Heart right ventricle (tissue), 16 donors: ENCODE measurements around the gene KCNE4. TPM values are rescaled to one million over a fixed set of nuclear protein-coding genes. Genes with fewer than 3 reads are reported as not detected.

ENCODE experiments used
- ATAC-seq, 8 donors: fragments of 200-7000 bp; cut with Tn5 transposase; one replicate each; pipeline ENCODE4 v1.9.1; 2020; ENCODE audit warnings: mild to moderate bottlenecking in 8 of 8, moderate library complexity in 8 of 8, moderate number of reproducible peaks in 1 of 8
- DNase-seq, 2 donors: peaks; one replicate each; pipeline ENCODE4 v3.0.0-alpha.2; 2020
- H3K27ac ChIP-seq, 10 donors: fragments of 200-600 bp; sonication (generic) in 2 of 10; one replicate each; pipeline versions ENCODE4 v1.5.0 to v1.8.0; 2020 to 2022; ENCODE audit warnings: mild to moderate bottlenecking in 3 of 10
- H3K27me3 ChIP-seq, 7 donors: fragments of 200-600 bp; one replicate each; pipeline ENCODE4 v1.8.0; 2021 to 2022; ENCODE audit warnings: mild to moderate bottlenecking in 2 of 7
- H3K36me3 ChIP-seq, 9 donors: fragments of 200-600 bp; sonication (generic) in 1 of 9; one replicate each; pipeline versions ENCODE4 v1.5.0 to v1.8.0; 2020 to 2022; ENCODE audit warnings: mild to moderate bottlenecking in 2 of 9
- H3K4me1 ChIP-seq, 9 donors: fragments of 200-600 bp; sonication (generic) in 1 of 9; one replicate each; pipeline versions ENCODE4 v1.5.0 to v1.8.0; 2020 to 2022; ENCODE audit warnings: mild to moderate bottlenecking in 4 of 9
- H3K4me3 ChIP-seq, 10 donors: fragments of 200-600 bp; sonication (generic) in 2 of 10; one replicate each; pipeline versions ENCODE4 v1.5.0 to v1.8.0; 2020 to 2022; ENCODE audit warnings: mild to moderate bottlenecking in 7 of 10, moderate library complexity in 2 of 10
- H3K9me3 ChIP-seq, 11 donors: fragments of 200-600 bp in 10 of 11; sonication (generic) in 2 of 11; one replicate each; pipeline versions ENCODE4 v1.5.0 to v1.8.0; 2013 to 2022; ENCODE audit warnings: mild to moderate bottlenecking in 2 of 11, control low read depth in 1 of 11, moderate library complexity in 1 of 11
- CTCF ChIP-seq, 9 donors: fragments of 200-600 bp; sonication (generic) in 2 of 9; IDR thresholded peaks; one replicate each; pipeline versions ENCODE4 v1.5.0 to v1.8.0; 2021 to 2022; ENCODE audit warnings: antibody characterized with exemption in 9 of 9, mild to moderate bottlenecking in 5 of 9, moderate library complexity in 1 of 9
- WGBS, 2 donors: extraction: QIAGEN DNeasy Blood & Tissue Kit; methylation state at CpG; one replicate each; pipeline ENCODE4 v1.1.7; 2013; ENCODE audit warnings: inconsistent platforms in 1 of 2; 5-methylcytosine and 5-hydroxymethylcytosine counted together
- intact Hi-C, 10 donors: fragments of 100-400 bp; cut with DNase I; formaldehyde crosslinking; loops; one replicate each; pipeline versions ENCODE4 v1.11.1 to v1.14.2; 2022
- polyA plus RNA-seq, 2 donors: library from polyadenylated mRNA; stranded (reverse); fragments of 200-250 nt; gene quantifications; one replicate each; pipeline ENCODE4 v1.2.3, GENCODE V29; 2013
- total RNA-seq, 10 donors: library from RNA; stranded (reverse); fragmentation: NEBNext Ultra II Directional in 3 of 10; extraction: Animal tissue kit (Norgen Biotek cat#: 25700) in 3 of 10; gene quantifications; one replicate each; pipeline versions ENCODE4 v1.2.1 to v1.2.4, GENCODE V29; 2021 to 2023
- donor health status: Arrhythmogenic right ventricular cardiomyopathy.
- donor health status: ischemic (EF 13 %, LVEDD 7.1; RV severe dilation, severe dysfunction).
- donor health status: healthy with polysubstance abuse.
- donor health status: DM: no; HTN: yes; CAD: no.
- donor health status: DM: no; HTN: no; CAD: no.
- donor health status: ischemic (EF 25% LVEDD 6.9; RV normal size, moderate dysfunction).
- donor health status: ischemic (EF 25% LVEDD 5.7; RV mildly dilated, moderate dysfunction).
- donor health status: healthy.
- donor health status: DM: yes; HTN: yes; CAD: no.
- donor health status: Ischemic cardiomyopathy.
- donor health status: ischemic (EF 35%, LVEDD 5.7; RV mildly dilated, moderate dysfunction).
- donor health status: nonischemic (EF 11% LVEDD 7.7; RV severe dilation, severe dysfunction).
- donor health status: DM: yes; HTN: yes; CAD: no.
- donor health status: PGD.
- donor health status: ischemic (EF 29% LVEDD 5.4; RV normal size, mild dysfunction).
- donor health status: nonischemic (EF 23%, LVEDD 6.1; RV moderate dilation, normal function).

The KCNE4 gene
- total and polyA plus RNA-seq, 12 donors = 0.28 to 5.2 (median 1.4) TPM

- intact Hi-C loops = no loop called here
- no peak overlapping the region for H3K4me3 ChIP-seq
- DNase-seq (no peak), ATAC-seq (peak; percentile 62 to 80 (median 72))
- 32 to 35% methylated on average over 3 of the region's 3 CpGs for whole genome bisulfite sequencing, 2 donors
- peaks cover 0 to 9% (median 0%) of the 10 kb centered on the region in 9 donors for H3K4me1 ChIP-seq
- H3K36me3 ChIP-seq = no peaks in the 10 kb centered on the region
- peak overlapping the region in 6 of 10 donors; percentile 4 to 58 (median 8) for H3K27ac ChIP-seq
- no peaks in the 10 kb centered on the region for H3K27me3 ChIP-seq
- H3K9me3 ChIP-seq = no peaks in the 10 kb centered on the region
- no peak for TF ChIP-seq CTCF (IDR thresholded peaks at IDR 0.05)
Observed at GRCh38 chr2:223019390-223019930, 32.5 kb upstream of the KCNE4 start.

DNA sequence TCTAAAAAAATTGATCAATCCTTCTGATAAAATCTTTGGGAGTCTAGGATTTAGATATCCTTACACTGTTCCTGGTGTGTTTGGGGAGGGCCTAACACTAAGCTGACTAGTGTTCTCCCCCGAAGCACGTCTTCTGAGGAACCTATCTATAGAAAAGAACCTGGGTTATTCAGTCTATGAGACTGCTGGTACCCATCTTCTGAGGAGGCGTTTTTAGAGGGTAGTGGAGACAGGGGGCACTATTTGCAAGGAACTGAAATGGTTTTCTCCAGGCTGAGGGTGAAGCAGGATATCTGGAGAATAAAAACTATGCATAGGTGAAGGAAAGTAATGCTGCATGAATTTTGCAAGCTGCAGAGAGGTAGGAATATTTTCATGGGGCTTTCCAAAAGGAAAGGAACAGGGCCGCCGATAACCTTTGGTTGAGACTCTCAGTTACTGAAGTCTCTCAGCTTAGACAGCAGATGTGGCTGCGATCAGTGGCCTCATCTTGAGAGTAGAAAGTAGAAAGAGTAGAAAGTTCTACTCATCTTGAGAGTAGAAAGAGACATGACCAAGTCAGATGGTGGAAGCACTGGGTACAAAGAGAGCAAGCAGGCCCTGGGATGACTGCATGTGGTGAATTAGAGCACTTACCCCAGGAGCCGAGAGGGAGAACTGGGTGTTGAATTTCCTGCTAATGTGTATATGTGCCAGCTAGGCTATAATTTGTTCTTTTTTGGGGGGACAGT lies 31.8 kb upstream of the KCNE4 start:
- ATAC-seq (no peak), DNase-seq (no peak)
- intact Hi-C loops = no loop called here
- no peaks in the 10 kb centered on the region for H3K27me3 ChIP-seq
- H3K27ac ChIP-seq = peak overlapping the region in 2 of 10 donors; percentile 4 to 7
- H3K4me3 ChIP-seq = no peak overlapping the region
- H3K4me1 ChIP-seq = peaks cover 0 to 9% (median 0%) of the 10 kb centered on the region in 9 donors
- no peaks in the 10 kb centered on the region for H3K36me3 ChIP-seq
- WGBS, 2 donors = 87% methylated on average over 7 of the region's 7 CpGs
- no peaks in the 10 kb centered on the region for H3K9me3 ChIP-seq
- no peak for TF ChIP-seq CTCF (IDR thresholded peaks at IDR 0.05)

GRCh38 chr2:223020971-223021675 lies 30.9 kb upstream of the KCNE4 start:
- Histone ChIP-seq H3K4me1 (peaks cover 0 to 9% (median 0%) of the 10 kb centered on the region in 9 donors), H3K36me3 (no peaks in the 10 kb centered on the region), H3K4me3 (no peak overlapping the region), H3K27me3 (no peaks in the 10 kb centered on the region), H3K9me3 (no peaks in the 10 kb centered on the region), H3K27ac (no peak overlapping the region)
- WGBS, 2 donors = 81 to 85% methylated on average over 7 of the region's 7 CpGs
- intact Hi-C loops = no loop called here
- DNase-seq (no peak), ATAC-seq (no peak)
- no peak for TF ChIP-seq CTCF (IDR thresholded peaks at IDR 0.05)

DNA sequence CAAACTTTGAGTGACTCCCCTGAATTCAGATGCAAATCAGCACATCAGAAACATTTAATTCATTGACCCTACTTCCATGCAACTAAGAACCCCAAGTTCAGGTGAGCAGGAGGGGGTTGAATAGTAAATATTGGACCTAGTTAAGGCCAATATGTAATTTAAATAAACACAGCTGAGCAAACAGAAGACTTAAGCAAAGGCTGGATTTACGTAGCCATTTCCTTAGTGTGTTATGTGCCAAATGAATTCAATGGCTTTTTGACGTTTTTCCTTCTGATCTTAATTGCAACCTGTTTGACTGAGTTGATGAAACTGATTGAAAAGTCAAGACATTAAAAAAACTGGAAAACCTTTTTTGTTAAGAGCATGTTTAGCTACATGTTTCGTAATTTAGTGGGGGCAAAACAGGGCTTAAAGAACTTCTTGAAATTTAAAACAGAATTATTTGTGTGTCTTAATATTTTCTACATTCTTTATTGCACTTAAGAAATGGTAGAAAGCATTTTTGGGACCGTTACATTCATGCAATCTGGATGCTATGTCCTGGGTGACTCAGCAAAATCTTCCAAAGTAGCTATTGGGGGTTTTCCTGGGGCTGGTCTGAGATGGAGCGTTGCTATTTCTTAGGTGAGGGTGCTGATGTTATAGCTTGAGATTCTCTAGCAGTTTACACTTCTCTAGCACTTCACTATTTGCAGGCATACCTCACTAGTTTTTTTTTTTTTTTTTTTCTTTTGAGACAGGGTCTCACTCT lies 25.5 kb upstream of the KCNE4 start:
- WGBS, 2 donors = 72 to 79% methylated on average over 5 of the region's 5 CpGs
- no peaks in the 10 kb centered on the region for H3K36me3 ChIP-seq
- H3K9me3 ChIP-seq = peaks cover 0 to 1% (median 0%) of the 10 kb centered on the region in 11 donors
- H3K4me1 ChIP-seq = no peaks in the 10 kb centered on the region
- no peak overlapping the region for H3K27ac ChIP-seq
- intact Hi-C loops = no loop called here
- DNase-seq (no peak), ATAC-seq (no peak)
- H3K27me3 ChIP-seq = no peaks in the 10 kb centered on the region
- no peak for TF ChIP-seq CTCF (IDR thresholded peaks at IDR 0.05)
- no peak overlapping the region for H3K4me3 ChIP-seq
